Pancreas (tissue), 10 donors: ENCODE measurements around the gene SLC27A6. TPM values are rescaled to one million over a fixed set of nuclear protein-coding genes. Genes with fewer than 3 reads are reported as not detected.

ENCODE experiments used
- ATAC-seq, 4 donors: fragments of 200-7000 bp; cut with Tn5 transposase; one replicate each; pipeline versions ENCODE4 v1.8.0 to v1.9.1; 2020; ENCODE audit warnings: mild to moderate bottlenecking in 4 of 4, moderate library complexity in 4 of 4
- DNase-seq, 6 donors: peaks; one replicate each; pipeline ENCODE4 v3.0.0-alpha.2; 2020
- FAIRE-seq: peaks from 2 replicates; lab custom pipeline; 2012; peaks lifted over from hg19 to GRCh38; lab: Jason Lieb, UNC
- H3K27ac ChIP-seq, 4 donors: fragments of 200-600 bp; sonication (generic); 1 replicate in 3 of 4; 2 replicates in 1 of 4; pipeline versions ENCODE4 v1.5.0 to v1.8.0; 2020
- H3K27me3 ChIP-seq, 4 donors: fragments of 200-600 bp; one replicate each; pipeline ENCODE4 v1.8.0; 2021
- H3K36me3 ChIP-seq, 3 donors: fragments of 200-600 bp; sonication (generic) in 1 of 3; one replicate each; pipeline versions ENCODE4 v1.5.0 to v1.8.0; 2020 to 2021
- H3K4me1 ChIP-seq, 3 donors: fragments of 200-600 bp; one replicate each; pipeline ENCODE4 v1.8.0; 2021
- H3K4me3 ChIP-seq, 4 donors: fragments of 200-600 bp; sonication (generic) in 2 of 4; one replicate each; pipeline versions ENCODE4 v1.5.0 to v1.8.0; 2020 to 2021
- H3K9me3 ChIP-seq, 4 donors: fragments of 200-600 bp; one replicate each; pipeline ENCODE4 v1.8.0; 2021
- CTCF ChIP-seq, 4 donors: fragments of 200-600 bp; sonication (generic) in 3 of 4; IDR thresholded peaks; one replicate each; pipeline versions ENCODE4 v1.5.0 to v1.8.0; 2021; ENCODE audit warnings: antibody characterized with exemption in 4 of 4
- WGBS, 2 donors: extraction: QIAGEN DNeasy Blood & Tissue Kit; methylation state at CpG; one replicate each; pipeline ENCODE4 v1.1.7; 2013; 5-methylcytosine and 5-hydroxymethylcytosine counted together
- intact Hi-C, 3 donors: fragments of 100-400 bp; cut with DNase I; formaldehyde crosslinking; loops; one replicate each; pipeline versions ENCODE4 v1.11.1 to v1.14.2; 2022
- polyA plus RNA-seq, 2 donors: library from polyadenylated mRNA; stranded (reverse); fragments of 200-250 nt; gene quantifications; one replicate each; pipeline ENCODE4 v1.2.3, GENCODE V29; 2013
- total RNA-seq, 6 donors: library from RNA; stranded (reverse); fragmentation: NEBNext Ultra II Directional in 4 of 6; extraction: Animal tissue kit (Norgen Biotek cat#: 25700) in 4 of 6; gene quantifications; one replicate each; pipeline versions ENCODE4 v1.2.1 to v1.2.4, GENCODE V29; 2021 to 2023
- donor health status: healthy with polysubstance abuse.
- donor health status: DM: no; HTN: no; CAD: no; lungs with moderate emphysema.
- donor health status: DM: no; HTN: no; CAD: no.
- donor health status: control.
- donor health status: control.
- donor health status: Bipolar disorder and iron deficiency.
- donor health status: DM: yes; HTN: yes; CAD: no.
- donor health status: DM: no; HTN: no; CAD: no.
- donor health status: DM: no; HTN: no; CAD: no.
- donor health status: DM: yes; HTN: yes; CAD: no.

Gene SLC27A6
- total and polyA plus RNA-seq, 8 donors = 0.03 to 0.61 (median 0.13) TPM

GRCh38 chr5:129077433-129078075 is 112.3 kb downstream of the SLC27A6 start:
- no peak overlapping the region for H3K4me3 ChIP-seq
- DNase-seq (no peak), FAIRE-seq (no peak), ATAC-seq (no peak)
- no peak for TF ChIP-seq CTCF (IDR thresholded peaks at IDR 0.05)
- peaks cover 0 to under 1% (median 0%) of the 10 kb centered on the region in 4 donors for H3K27me3 ChIP-seq
- no peak overlapping the region for H3K27ac ChIP-seq
- H3K9me3 ChIP-seq = no peaks in the 10 kb centered on the region
- intact Hi-C loops = no loop called here
- H3K4me1 ChIP-seq = no peaks in the 10 kb centered on the region
- no peaks in the 10 kb centered on the region for H3K36me3 ChIP-seq
- 62% methylated on average over 3 of the region's 3 CpGs for WGBS, 2 donors

- ATAC-seq (no peak), DNase-seq (no peak), FAIRE-seq (no peak)
- no peaks in the 10 kb centered on the region for H3K4me1 ChIP-seq
- H3K36me3 ChIP-seq = no peaks in the 10 kb centered on the region
- 58 to 82% methylated on average over 1 of the region's 1 CpG for WGBS, 2 donors
- H3K27me3 ChIP-seq = no peaks in the 10 kb centered on the region
- no peaks in the 10 kb centered on the region for H3K9me3 ChIP-seq
- no peak overlapping the region for H3K4me3 ChIP-seq
- no peak overlapping the region for H3K27ac ChIP-seq
- intact Hi-C loops = no loop called here
- no peak for TF ChIP-seq CTCF (IDR thresholded peaks at IDR 0.05)
Observed at GRCh38 chr5:129078247-129078646, 113.0 kb downstream of the SLC27A6 start.

- FAIRE-seq (no peak), ATAC-seq (no peak), DNase-seq (no peak)
- no peaks in the 10 kb centered on the region for H3K4me1 ChIP-seq
- H3K27ac ChIP-seq = no peak overlapping the region
- no peaks in the 10 kb centered on the region for H3K27me3 ChIP-seq
- no peaks in the 10 kb centered on the region for H3K36me3 ChIP-seq
- H3K4me3 ChIP-seq = no peak overlapping the region
- H3K9me3 ChIP-seq = no peaks in the 10 kb centered on the region
- WGBS, 2 donors = 56 to 75% methylated on average over 3 of the region's 3 CpGs
- intact Hi-C loops = no loop called here
- TF ChIP-seq CTCF (IDR thresholded peaks at IDR 0.05) = no peak
Observed at GRCh38 chr5:129078660-129079059, 113.4 kb downstream of the SLC27A6 start.

GRCh38 chr5:129079496-129079895 is 114.2 kb downstream of the SLC27A6 start:
- H3K36me3 ChIP-seq = no peaks in the 10 kb centered on the region
- intact Hi-C loops = no loop called here
- ATAC-seq (no peak), FAIRE-seq (no peak), DNase-seq (no peak)
- no peaks in the 10 kb centered on the region for H3K9me3 ChIP-seq
- no peak overlapping the region for H3K4me3 ChIP-seq
- no peaks in the 10 kb centered on the region for H3K27me3 ChIP-seq
- no peak overlapping the region for H3K27ac ChIP-seq
- no peak for TF ChIP-seq CTCF (IDR thresholded peaks at IDR 0.05)
- H3K4me1 ChIP-seq = no peaks in the 10 kb centered on the region

GRCh38 chr5:129080766-129081165 is 115.5 kb downstream of the SLC27A6 start:
- 91 to 96% methylated on average over 7 of the region's 7 CpGs for WGBS, 2 donors
- Histone ChIP-seq H3K9me3 (no peaks in the 10 kb centered on the region), H3K27ac (no peak overlapping the region), H3K36me3 (no peaks in the 10 kb centered on the region), H3K4me3 (no peak overlapping the region), H3K4me1 (no peaks in the 10 kb centered on the region), H3K27me3 (no peaks in the 10 kb centered on the region)
- DNase-seq (no peak), ATAC-seq (no peak), FAIRE-seq (no peak)
- no peak for TF ChIP-seq CTCF (IDR thresholded peaks at IDR 0.05)
- intact Hi-C loops = no loop called here
